Ishikawa (cell line): Measurements from ENCODE around the gene TMBIM6.

ENCODE experiments used
- CEBPB ChIP-seq: IDR thresholded peaks from 2 replicates; pipeline ENCODE4 v1.6.1; 2012
- CREB1 ChIP-seq: IDR thresholded peaks from 2 replicates; pipeline ENCODE4 v1.6.1; 2012; ENCODE audit warnings: low read depth
- EGR1 ChIP-seq: IDR thresholded peaks from 2 replicates; pipeline ENCODE4 v1.6.1; 2012
- EP300 ChIP-seq: IDR thresholded peaks from 2 replicates; pipeline ENCODE4 v1.6.1; 2012; ENCODE audit warnings: borderline replicate concordance
- FOXM1 ChIP-seq: IDR thresholded peaks from 2 replicates; pipeline ENCODE4 v1.6.1; 2012; ENCODE audit warnings: low read depth, borderline replicate concordance
- MAX ChIP-seq: IDR thresholded peaks from 2 replicates; pipeline ENCODE4 v1.6.1; 2012
- NFIC ChIP-seq: IDR thresholded peaks from 2 replicates; pipeline ENCODE4 v1.6.1; 2012
- RAD21 ChIP-seq: IDR thresholded peaks from 2 replicates; pipeline ENCODE4 v1.6.1; 2012; ENCODE audit warnings: low read depth
- REST ChIP-seq: IDR thresholded peaks from 2 replicates; pipeline ENCODE4 v1.6.1; 2012; ENCODE audit warnings: low read depth, mild to moderate bottlenecking
- TAF1 ChIP-seq: IDR thresholded peaks from 2 replicates; pipeline ENCODE4 v1.6.1; 2012; ENCODE audit warnings: low read depth, mild to moderate bottlenecking
- TCF12 ChIP-seq: IDR thresholded peaks from 2 replicates; pipeline ENCODE4 v1.6.1; 2012; ENCODE audit warnings: low read depth
- TEAD4 ChIP-seq: IDR thresholded peaks from 2 replicates; pipeline ENCODE4 v1.6.1; 2012
- USF1 ChIP-seq: IDR thresholded peaks from 2 replicates; pipeline ENCODE4 v1.6.1; 2012
- YY1 ChIP-seq: IDR thresholded peaks from 2 replicates; pipeline ENCODE4 v1.6.1; 2012; ENCODE audit warnings: low read depth
- ZBTB7A ChIP-seq: IDR thresholded peaks from 2 replicates; pipeline ENCODE4 v1.6.1; 2012; ENCODE audit warnings: low read depth

Gene TMBIM6

GRCh38 chr12:49761677-49762467 is 20.5 kb downstream of the TMBIM6 start:
- TF ChIP-seq RAD21 (no peak), MAX (no peak), CREB1 (no peak), NFIC (no peak), FOXM1 (no peak), REST (no peak), YY1 (no peak), TAF1 (no peak), USF1 (no peak), EP300 (no peak), TCF12 (no peak), CEBPB (no peak), TEAD4 (no peak), EGR1 (no peak), ZBTB7A (no peak)

- no peak for TF ChIP-seq FOXM1
- TF ChIP-seq EP300: no peak
- no peak for TF ChIP-seq USF1
- no peak for TF ChIP-seq MAX
- no peak for TF ChIP-seq ZBTB7A
- TF ChIP-seq TEAD4: no peak
- TF ChIP-seq EGR1: no peak
- TF ChIP-seq TAF1: no peak
- no peak for TF ChIP-seq CEBPB
- no peak for TF ChIP-seq CREB1
- no peak for TF ChIP-seq TCF12
- TF ChIP-seq NFIC: no peak
- TF ChIP-seq REST: no peak
- TF ChIP-seq YY1: no peak
- no peak for TF ChIP-seq RAD21
Measured at GRCh38 chr12:49762468-49762847, 21.1 kb downstream of the TMBIM6 start.

GRCh38 chr12:49763006-49763591 is 21.7 kb downstream of the TMBIM6 start:
- TF ChIP-seq FOXM1 (no peak), CEBPB (no peak), EP300 (no peak), TAF1 (no peak), EGR1 (no peak), NFIC (no peak), RAD21 (peak; percentile 34; the same call in 1 of the 2 replicates), TCF12 (0 out of 2 replicates have a peak, but pooled peaks have one; percentile 15), MAX (no peak), YY1 (0 out of 2 replicates have a peak, but pooled peaks have one; percentile 11)

GRCh38 chr12:49764126-49764525 is 22.8 kb downstream of the TMBIM6 start:
- TF ChIP-seq EP300 (no peak), RAD21 (no peak), FOXM1 (no peak), MAX (no peak), ZBTB7A (no peak)

GRCh38 chr12:49766115-49766455 is 24.7 kb downstream of the TMBIM6 start:
- no peak for TF ChIP-seq EP300
- no peak for TF ChIP-seq USF1
